Lower leg skin (tissue), 3 donors: ENCODE data around the gene PDRG1.

ENCODE experiments used
- POLR2A ChIP-seq, 2 donors: fragments of 450-650 bp; IDR thresholded peaks; one replicate each; pipeline ENCODE4 v1.6.1; 2016 to 2017; ENCODE audit warnings: antibody characterized with exemption in 2 of 2, mild to moderate bottlenecking in 1 of 2, moderate library complexity in 1 of 2
- TF ChIP-seq, protein P1 (sequence below), 3 donors: fragments of 450-650 bp; IDR thresholded peaks; one replicate each; pipeline ENCODE4 v1.5.1; 2016; ENCODE audit warnings: antibody characterized with exemption in 3 of 3, mild to moderate bottlenecking in 3 of 3, moderate library complexity in 2 of 3

DNA sequence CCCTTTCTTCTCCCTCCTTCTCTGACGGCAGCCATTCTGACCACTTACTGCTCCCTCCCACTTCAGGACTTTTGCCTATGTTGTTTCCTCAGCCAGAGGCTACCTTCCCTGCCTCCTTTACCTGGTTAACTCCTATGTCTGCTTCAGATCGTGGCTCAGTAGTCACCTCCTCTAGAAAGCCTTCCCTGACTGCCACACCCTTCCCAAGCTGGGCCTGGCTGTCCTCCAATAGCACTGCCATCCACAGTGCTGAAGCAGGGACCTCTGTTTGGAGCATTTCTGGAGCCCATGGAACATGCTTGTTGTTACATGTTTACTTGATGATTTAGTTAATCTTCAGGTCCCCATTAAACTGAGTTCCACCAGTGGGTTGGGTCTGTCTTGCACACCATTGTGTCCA lies 29.9 kb upstream of the PDRG1 start:
- no peak for TF ChIP-seq POLR2A (IDR thresholded peaks at IDR 0.05)
- TF ChIP-seq, protein P1, sequence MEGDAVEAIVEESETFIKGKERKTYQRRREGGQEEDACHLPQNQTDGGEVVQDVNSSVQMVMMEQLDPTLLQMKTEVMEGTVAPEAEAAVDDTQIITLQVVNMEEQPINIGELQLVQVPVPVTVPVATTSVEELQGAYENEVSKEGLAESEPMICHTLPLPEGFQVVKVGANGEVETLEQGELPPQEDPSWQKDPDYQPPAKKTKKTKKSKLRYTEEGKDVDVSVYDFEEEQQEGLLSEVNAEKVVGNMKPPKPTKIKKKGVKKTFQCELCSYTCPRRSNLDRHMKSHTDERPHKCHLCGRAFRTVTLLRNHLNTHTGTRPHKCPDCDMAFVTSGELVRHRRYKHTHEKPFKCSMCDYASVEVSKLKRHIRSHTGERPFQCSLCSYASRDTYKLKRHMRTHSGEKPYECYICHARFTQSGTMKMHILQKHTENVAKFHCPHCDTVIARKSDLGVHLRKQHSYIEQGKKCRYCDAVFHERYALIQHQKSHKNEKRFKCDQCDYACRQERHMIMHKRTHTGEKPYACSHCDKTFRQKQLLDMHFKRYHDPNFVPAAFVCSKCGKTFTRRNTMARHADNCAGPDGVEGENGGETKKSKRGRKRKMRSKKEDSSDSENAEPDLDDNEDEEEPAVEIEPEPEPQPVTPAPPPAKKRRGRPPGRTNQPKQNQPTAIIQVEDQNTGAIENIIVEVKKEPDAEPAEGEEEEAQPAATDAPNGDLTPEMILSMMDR (IDR thresholded peaks at IDR 0.05): no peak
